Peyer's patch (tissue), 4 donors: Measurements from ENCODE around the gene GRM2. TPM values are rescaled to one million over a fixed set of nuclear protein-coding genes. Genes with fewer than 3 reads are reported as not detected.

ENCODE experiments used
- DNase-seq, 3 donors: peaks; one replicate each; pipeline ENCODE4 v3.0.0-alpha.2; 2017 to 2019
- H3K27ac ChIP-seq, 4 donors: fragments of 200-600 bp; sonication (generic); one replicate each; pipeline ENCODE4 v1.5.1; 2016 to 2019
- H3K27me3 ChIP-seq, 2 donors: fragments of 200-600 bp; sonication (generic); one replicate each; pipeline ENCODE4 v1.5.1; 2019
- H3K36me3 ChIP-seq, 3 donors: fragments of 200-600 bp; sonication (generic); one replicate each; pipeline ENCODE4 v1.5.1; 2016 to 2019
- H3K4me1 ChIP-seq, 4 donors: fragments of 200-600 bp; sonication (generic); one replicate each; pipeline ENCODE4 v1.5.1; 2016 to 2019
- H3K4me3 ChIP-seq, 4 donors: fragments of 200-600 bp; sonication (generic); 1 replicate in 3 of 4; 2 replicates in 1 of 4; pipeline ENCODE4 v1.5.1; 2016 to 2019; ENCODE audit warnings: mild to moderate bottlenecking in 1 of 4
- H3K9me3 ChIP-seq, 4 donors: fragments of 200-600 bp; sonication (generic); one replicate each; pipeline ENCODE4 v1.5.1; 2016 to 2019; ENCODE audit warnings: mild to moderate bottlenecking in 1 of 4
- CTCF ChIP-seq, 6 experiments: fragments of 450-650 bp in 4 of 6; fragments of 200-600 bp in 2 of 6; sonication (generic) in 1 of 6; IDR thresholded peaks; one replicate each; pipeline ENCODE4 v1.5.1; 2017 to 2019; ENCODE audit warnings: antibody characterized with exemption in 6 of 6, mild to moderate bottlenecking in 3 of 6, moderate library complexity in 1 of 6
- POLR2A ChIP-seq, 2 donors: fragments of 450-650 bp; IDR thresholded peaks; one replicate each; pipeline ENCODE4 v1.5.1; 2017; ENCODE audit warnings: antibody characterized with exemption in 2 of 2, mild to moderate bottlenecking in 2 of 2, moderate library complexity in 2 of 2
- total RNA-seq, 4 donors: library from RNA; depleted of rRNA; stranded (reverse); fragments of >200 nt; gene quantifications; one replicate each; pipeline ENCODE4 v1.1.0, GENCODE V29; 2016

The GRM2 gene
- total RNA-seq, 4 donors from 2014 or later: 0.54 to 2.5 (median 0.57) TPM; not detected in 1

- TF ChIP-seq POLR2A (IDR thresholded peaks at IDR 0.05) (no peak), CTCF (IDR thresholded peaks at IDR 0.05) (no peak)
Measured at GRCh38 chr3:51708216-51708845, 1.5 kb downstream of the GRM2 start.

GRCh38 chr3:51709004-51709420 lies 2.1 kb downstream of the GRM2 start:
- Histone ChIP-seq H3K27ac (no peak overlapping the region), H3K36me3 (peaks cover 0 to 5% (median 0%) of the 10 kb centered on the region in 3 donors), H3K4me3 (no peak overlapping the region), H3K27me3 (no peaks in the 10 kb centered on the region), H3K9me3 (no peaks in the 10 kb centered on the region), H3K4me1 (peaks cover 0 to 9% (median 0%) of the 10 kb centered on the region in 4 donors)
- no peak for TF ChIP-seq POLR2A (IDR thresholded peaks at IDR 0.05)
- no peak for TF ChIP-seq CTCF (IDR thresholded peaks at IDR 0.05)
- peak in 2 of 3 donors; percentile 40 to 43 for DNase-seq

More at GRCh38 chr3:51708216-51708845, 1.5 kb downstream of the GRM2 start:
- Histone ChIP-seq H3K4me1 (peaks cover 0 to 9% (median 0%) of the 10 kb centered on the region in 4 donors), H3K9me3 (no peaks in the 10 kb centered on the region), H3K27me3 (no peaks in the 10 kb centered on the region), H3K4me3 (no peak overlapping the region), H3K27ac (no peak overlapping the region), H3K36me3 (peaks cover 0 to 12% (median 0%) of the 10 kb centered on the region in 3 donors)
- DNase-seq: peak in 2 of 3 donors; percentile 10 to 33

GRCh38 chr3:51709675-51710074 lies 2.8 kb downstream of the GRM2 start:
- Histone ChIP-seq H3K4me1 (peaks cover 0 to 9% (median 0%) of the 10 kb centered on the region in 4 donors), H3K27me3 (no peaks in the 10 kb centered on the region), H3K9me3 (no peaks in the 10 kb centered on the region), H3K27ac (no peak overlapping the region), H3K4me3 (no peak overlapping the region), H3K36me3 (peaks cover 0 to 3% (median 0%) of the 10 kb centered on the region in 3 donors)
- TF ChIP-seq POLR2A (IDR thresholded peaks at IDR 0.05) (no peak), CTCF (IDR thresholded peaks at IDR 0.05) (no peak)
- DNase-seq: peak in 2 of 3 donors; percentile 7 to 14

GRCh38 chr3:51710631-51711351 lies 3.9 kb downstream of the GRM2 start:
- peak in 2 of 3 donors; percentile 27 to 33 for DNase-seq
- no peak overlapping the region for H3K27ac ChIP-seq
- H3K4me3 ChIP-seq: no peak overlapping the region
- no peaks in the 10 kb centered on the region for H3K27me3 ChIP-seq
- H3K4me1 ChIP-seq: peaks cover 0 to 9% (median 0%) of the 10 kb centered on the region in 4 donors
- H3K9me3 ChIP-seq: no peaks in the 10 kb centered on the region
- TF ChIP-seq POLR2A (IDR thresholded peaks at IDR 0.05) (no peak), CTCF (IDR thresholded peaks at IDR 0.05) (no peak)
- H3K36me3 ChIP-seq: peaks cover 0 to 3% (median 0%) of the 10 kb centered on the region in 3 donors

- DNase-seq: peak in 1 of 3 donors; percentile 9
Measured at GRCh38 chr3:51711352-51712037, 4.6 kb downstream of the GRM2 start.

More at GRCh38 chr3:51711352-51712037, 4.6 kb downstream of the GRM2 start:
- TF ChIP-seq CTCF (IDR thresholded peaks at IDR 0.05) (no peak), POLR2A (IDR thresholded peaks at IDR 0.05) (no peak)
- Histone ChIP-seq H3K4me1 (peaks cover 0 to 8% (median 0%) of the 10 kb centered on the region in 4 donors), H3K36me3 (no peaks in the 10 kb centered on the region), H3K27ac (no peak overlapping the region), H3K4me3 (no peak overlapping the region), H3K27me3 (no peaks in the 10 kb centered on the region), H3K9me3 (no peaks in the 10 kb centered on the region)
